Measurements from ENCODE around the gene ZNF821. TPM values are rescaled to one million over a fixed set of nuclear protein-coding genes. Genes with fewer than 3 reads are reported as not detected.

The ZNF821 gene
- total RNA-seq, 2 donors from 2014 or later, result 12.1 to 12.8 TPM

GRCh38 chr16:71894921-71895678 is 11.1 kb upstream of the ZNF821 start, which contains the start of gene IST1:
Gene IST1, plus strand, starts transcription at chr16:71895531. Its CDS starts 20,110 bp downstream, at chr16:71915641.
- Mint-ChIP-seq H3K4me3 (peak within 1 kb of the TSS; percentile 99), H3K9me3 (no peaks in the 10 kb centered on the region), H3K36me3 (ENCODE audit: low read depth) (peaks cover 16% of the 10 kb centered on the region), H3K27me3 (ENCODE audit: insufficient read depth) (no peaks in the 10 kb centered on the region), H3K27ac (peak within 1 kb of the TSS; percentile 99), H3K4me1 (peaks cover 5% of the 10 kb centered on the region)
- DNase-seq, result peak; percentile 98
- TF ChIP-seq, protein P1, sequence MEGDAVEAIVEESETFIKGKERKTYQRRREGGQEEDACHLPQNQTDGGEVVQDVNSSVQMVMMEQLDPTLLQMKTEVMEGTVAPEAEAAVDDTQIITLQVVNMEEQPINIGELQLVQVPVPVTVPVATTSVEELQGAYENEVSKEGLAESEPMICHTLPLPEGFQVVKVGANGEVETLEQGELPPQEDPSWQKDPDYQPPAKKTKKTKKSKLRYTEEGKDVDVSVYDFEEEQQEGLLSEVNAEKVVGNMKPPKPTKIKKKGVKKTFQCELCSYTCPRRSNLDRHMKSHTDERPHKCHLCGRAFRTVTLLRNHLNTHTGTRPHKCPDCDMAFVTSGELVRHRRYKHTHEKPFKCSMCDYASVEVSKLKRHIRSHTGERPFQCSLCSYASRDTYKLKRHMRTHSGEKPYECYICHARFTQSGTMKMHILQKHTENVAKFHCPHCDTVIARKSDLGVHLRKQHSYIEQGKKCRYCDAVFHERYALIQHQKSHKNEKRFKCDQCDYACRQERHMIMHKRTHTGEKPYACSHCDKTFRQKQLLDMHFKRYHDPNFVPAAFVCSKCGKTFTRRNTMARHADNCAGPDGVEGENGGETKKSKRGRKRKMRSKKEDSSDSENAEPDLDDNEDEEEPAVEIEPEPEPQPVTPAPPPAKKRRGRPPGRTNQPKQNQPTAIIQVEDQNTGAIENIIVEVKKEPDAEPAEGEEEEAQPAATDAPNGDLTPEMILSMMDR (conservative IDR thresholded peaks at IDR 0.05), result no peak
- WGBS, 2 experiments (ENCODE audit: insufficient coverage in 1 of 2, insufficient read length in 1 of 2), result 0% methylated on average over 13 to 67 of the region's 67 CpGs
- Histone ChIP-seq H3K27me3 (ENCODE audit: control insufficient read depth, insufficient read depth, low read length, poor library complexity, severe bottlenecking) (no peaks in the 10 kb centered on the region), H3K27ac (ENCODE audit: low read depth, low read length) (peak within 1 kb of the TSS; percentile 94), H3K9me3 (ENCODE audit: control insufficient read depth, low read length) (no peaks in the 10 kb centered on the region), H3K4me1 (ENCODE audit: control insufficient read depth, insufficient read depth, low read length) (no peaks in the 10 kb centered on the region), H3K4me3 (ENCODE audit: low read length) (peak within 1 kb of the TSS; percentile 99), H3K9ac (ENCODE audit: extremely low read depth, low read length, poor library complexity, severe bottlenecking) (peak within 1 kb of the TSS; percentile 97), H3K36me3 (ENCODE audit: control insufficient read depth, insufficient read depth, low read length) (peaks cover 19% of the 10 kb centered on the region)

GRCh38 chr16:71894229-71894920 is 10.4 kb upstream of the ZNF821 start:
- peaks cover 14% of the 10 kb centered on the region for H3K36me3 Mint-ChIP-seq (ENCODE audit: low read depth)

GRCh38 chr16:71893888-71894228 is 9.9 kb upstream of the ZNF821 start:
- H3K27ac Mint-ChIP-seq, result peak overlapping the region; percentile 99
- H3K9me3 Mint-ChIP-seq, result no peaks in the 10 kb centered on the region
- no peak overlapping the region for H3K27ac ChIP-seq (ENCODE audit: low read depth, low read length)
- H3K9me3 ChIP-seq (ENCODE audit: control insufficient read depth, low read length), result no peaks in the 10 kb centered on the region
- no peaks in the 10 kb centered on the region for H3K4me1 ChIP-seq (ENCODE audit: control insufficient read depth, insufficient read depth, low read length)
- DNase-seq, result no peak
- H3K36me3 Mint-ChIP-seq (ENCODE audit: low read depth), result peaks cover 9% of the 10 kb centered on the region
- H3K9ac ChIP-seq (ENCODE audit: extremely low read depth, low read length, poor library complexity, severe bottlenecking), result peak overlapping the region; percentile 97
- H3K4me1 Mint-ChIP-seq, result peaks cover 5% of the 10 kb centered on the region
- peak overlapping the region; percentile 99 for H3K4me3 ChIP-seq (ENCODE audit: low read length)
- TF ChIP-seq, protein P1 (conservative IDR thresholded peaks at IDR 0.05), result no peak
- H3K4me3 Mint-ChIP-seq, result peak overlapping the region; percentile 99
- no peaks in the 10 kb centered on the region for H3K27me3 ChIP-seq (ENCODE audit: control insufficient read depth, insufficient read depth, low read length, poor library complexity, severe bottlenecking)
- 59 to 71% methylated on average over 4 to 7 of the region's 7 CpGs for WGBS, 2 experiments (ENCODE audit: insufficient coverage in 1 of 2, insufficient read length in 1 of 2)
- H3K36me3 ChIP-seq (ENCODE audit: control insufficient read depth, insufficient read depth, low read length), result peaks cover 12% of the 10 kb centered on the region
- no peaks in the 10 kb centered on the region for H3K27me3 Mint-ChIP-seq (ENCODE audit: insufficient read depth)

More at GRCh38 chr16:71894229-71894920, 10.4 kb upstream of the ZNF821 start:
- Mint-ChIP-seq H3K27me3 (ENCODE audit: insufficient read depth) (no peaks in the 10 kb centered on the region), H3K4me1 (peaks cover 5% of the 10 kb centered on the region), H3K4me3 (peak overlapping the region; percentile 99), H3K9me3 (no peaks in the 10 kb centered on the region), H3K27ac (peak overlapping the region; percentile 99)
- Histone ChIP-seq H3K9ac (ENCODE audit: extremely low read depth, low read length, poor library complexity, severe bottlenecking) (peak overlapping the region; percentile 97), H3K4me1 (ENCODE audit: control insufficient read depth, insufficient read depth, low read length) (no peaks in the 10 kb centered on the region), H3K36me3 (ENCODE audit: control insufficient read depth, insufficient read depth, low read length) (peaks cover 18% of the 10 kb centered on the region), H3K9me3 (ENCODE audit: control insufficient read depth, low read length) (no peaks in the 10 kb centered on the region), H3K27me3 (ENCODE audit: control insufficient read depth, insufficient read depth, low read length, poor library complexity, severe bottlenecking) (no peaks in the 10 kb centered on the region), H3K27ac (ENCODE audit: low read depth, low read length) (peak overlapping the region; percentile 88), H3K4me3 (ENCODE audit: low read length) (peak overlapping the region; percentile 99)
- 2% methylated on average over 9 to 31 of the region's 31 CpGs for WGBS, 2 experiments (ENCODE audit: insufficient coverage in 1 of 2, insufficient read length in 1 of 2)
- peak; percentile 86 for DNase-seq
- TF ChIP-seq, protein P1 (conservative IDR thresholded peaks at IDR 0.05), result peak; percentile 17

Data from endodermal cell (in vitro differentiated cells).